K562 (cell line): ENCODE data around the gene RASSF7.

Experiments used
- CBX8 ChIP-seq: fragments of 200-600 bp; sonication (generic); IDR thresholded peaks from 2 replicates; pipeline ENCODE4 v1.6.1; 2012; ENCODE audit warnings: borderline replicate concordance, mixed run types, low read depth, mild to moderate bottlenecking, moderate library complexity, mixed read lengths, low read length, control low read depth, inconsistent platforms; ENCODE audit not compliant: poor library complexity, severe bottlenecking; ENCODE audit errors: extremely low read depth
- CTCF ChIP-seq, 3 experiments: IDR thresholded peaks in 2 of 3; conservative IDR thresholded peaks in 1 of 3; 2 replicates each; pipeline ENCODE4 v1.5.1; 2011 to 2012; ENCODE audit warnings: low read length in 3 of 3, mild to moderate bottlenecking in 3 of 3, control low read depth in 2 of 3, improper control_type of control experiment in 1 of 3, inconsistent platforms in 1 of 3, low read depth in 1 of 3, mixed read lengths in 1 of 3, moderate library complexity in 1 of 3; ENCODE audit not compliant: insufficient read depth in 2 of 3
- CUX1 ChIP-seq: fragments of 200-800 bp; sonication (Bioruptor generic); IDR thresholded peaks from 2 replicates; pipeline ENCODE4 v1.6.1; 2016; ENCODE audit warnings: missing genetic modification characterization, missing compliant biosample characterization
- ETS1 ChIP-seq: conservative IDR thresholded peaks from 2 replicates; pipeline ENCODE4 v1.6.1; 2011; ENCODE audit warnings: low read depth, mild to moderate bottlenecking, low read length; ENCODE audit not compliant: control insufficient read depth
- MEIS2 ChIP-seq: fragments of 450-650 bp; IDR thresholded peaks from 2 replicates; pipeline ENCODE4 v1.6.1; 2014; ENCODE audit warnings: mild to moderate bottlenecking; ENCODE audit not compliant: partially characterized antibody
- MIER1 ChIP-seq: fragments of 450-650 bp; IDR thresholded peaks from 2 replicates; pipeline ENCODE4 v1.6.1; 2016; ENCODE audit warnings: antibody characterized with exemption, mild to moderate bottlenecking, low read depth
- PRPF4 ChIP-seq: fragments of 200-400 bp; formaldehyde crosslinking; IDR thresholded peaks from one replicate; pipeline ENCODE4 v1.6.1; 2017; ENCODE audit warnings: low read length, low read depth, mild to moderate bottlenecking; ENCODE audit not compliant: insufficient read depth, poor library complexity, severe bottlenecking
- PTRF ChIP-seq: fragments of 450-650 bp; IDR thresholded peaks from 2 replicates; pipeline ENCODE4 v1.6.1; 2016; ENCODE audit warnings: mild to moderate bottlenecking, missing genetic modification characterization, missing compliant biosample characterization
- RAD21 ChIP-seq, 2 experiments: fragments of 250-450 bp in 1 of 2; fragments of 450-650 bp in 1 of 2; sonication (Bioruptor Pico) in 1 of 2; formaldehyde crosslinking in 1 of 2; IDR thresholded peaks in 1 of 2; conservative IDR thresholded peaks in 1 of 2; 2 replicates each; pipeline versions ENCODE4 v1.4.0 to v1.8.0; 2020 to 2022; ENCODE audit warnings: mild to moderate bottlenecking in 2 of 2, moderate library complexity in 1 of 2
- SRSF9 ChIP-seq: fragments of 200-400 bp; formaldehyde crosslinking; IDR thresholded peaks from 2 replicates; pipeline ENCODE4 v1.6.1; 2017; ENCODE audit warnings: low read depth, low read length, borderline replicate concordance
- XRCC3 ChIP-seq: fragments of 450-650 bp; IDR thresholded peaks from 2 replicates; pipeline ENCODE4 v1.6.1; 2017; ENCODE audit warnings: mild to moderate bottlenecking, moderate library complexity
- ZBTB11 ChIP-seq, 3 experiments: fragments of 200-800 bp in 1 of 3; fragments of 250-450 bp in 1 of 3; fragments of 450-650 bp in 1 of 3; sonication (Bioruptor Pico) in 1 of 3; sonication (Bioruptor generic) in 1 of 3; formaldehyde crosslinking in 1 of 3; IDR thresholded peaks; 2 replicates each; pipeline versions ENCODE4 v1.6.1 to v1.8.0; 2016 to 2022; ENCODE audit warnings: mild to moderate bottlenecking in 2 of 3, missing genetic modification characterization in 2 of 3, missing compliant biosample characterization in 1 of 3, moderate library complexity in 1 of 3

GRCh38 chr11:554428-555226 lies 6.1 kb upstream of the RASSF7 start:
- TF ChIP-seq MIER1 (no peak), PRPF4 (no peak), CTCF (IDR thresholded peaks at IDR 0.05 in 2 of 3, conservative IDR thresholded peaks at IDR 0.05 in 1 of 3; ENCODE audit: insufficient read depth in 2 of 3, low read depth in 1 of 3, low read length in 3 of 3) (peak in 2 of 3 experiments; percentile 62 to 74; a peak in 5 of 6 replicates), CUX1 (CRISPR knock-in tag) (no peak), ZBTB11 (CRISPR knock-in tag; IDR thresholded peaks at IDR 0.05) (no peak), ETS1 (no peak), RAD21 (CRISPR knock-in tag; conservative IDR thresholded peaks at IDR 0.05 in 1 of 2, IDR thresholded peaks at IDR 0.05 in 1 of 2) (peak in 1 of 2 experiments; percentile 49; a peak in 2 of 4 replicates), XRCC3 (no peak), SRSF9 (no peak), PTRF (no peak), MEIS2 (no peak), CBX8 (no peak)
